ENCODE measurements around the gene GLRX5.

- no peak for TF ChIP-seq CTBP1 (IDR thresholded peaks at IDR 0.05; ENCODE audit: borderline replicate concordance)
- TF ChIP-seq HDGF (IDR thresholded peaks at IDR 0.05; ENCODE audit: borderline replicate concordance), result no peak
- no peak for TF ChIP-seq BHLHE40 (IDR thresholded peaks at IDR 0.05; ENCODE audit: borderline replicate concordance)
- TF ChIP-seq NFRKB (IDR thresholded peaks at IDR 0.05), result no peak
- TF ChIP-seq ZNF384 (IDR thresholded peaks at IDR 0.05), result no peak
- no peak for TF ChIP-seq L3MBTL2 (conservative IDR thresholded peaks at IDR 0.05)
These were observed 27.7 kb upstream of the GLRX5 start for GRCh38 chr14:95507174-95507573.
